C4-2B (cell line): ENCODE measurements around the gene EFEMP2.

Source experiments
- H3K27ac ChIP-seq: fragments of 450-650 bp; 2 replicates; pipeline ENCODE4 v1.5.1; 2017
- CTCF ChIP-seq: fragments of 450-650 bp; conservative IDR thresholded peaks from 2 replicates; pipeline ENCODE4 v1.5.1; 2017; ENCODE audit warnings: mild to moderate bottlenecking
- ZFX ChIP-seq: fragments of 450-650 bp; IDR thresholded peaks from 2 replicates; pipeline ENCODE4 v1.6.1; 2017

EFEMP2 gene

GRCh38 chr11:65882120-65883057 is 9.8 kb upstream of the EFEMP2 start:
- no peak for TF ChIP-seq ZFX
- no peak for TF ChIP-seq CTCF
- H3K27ac ChIP-seq = no peak overlapping the region

- TF ChIP-seq CTCF (no peak), ZFX (no peak)
- no peak overlapping the region for H3K27ac ChIP-seq
Observed at GRCh38 chr11:65880844-65881421, 8.3 kb upstream of the EFEMP2 start.

GRCh38 chr11:65880027-65880426 is 7.4 kb upstream of the EFEMP2 start:
- no peak overlapping the region for H3K27ac ChIP-seq
- no peak for TF ChIP-seq ZFX
- TF ChIP-seq CTCF = no peak

- TF ChIP-seq ZFX (no peak), CTCF (no peak)
- H3K27ac ChIP-seq = no peak within 1 kb of the TSS
Observed at GRCh38 chr11:65879617-65880016, 7.0 kb upstream of the EFEMP2 start, which contains the start of gene CTSW. Gene CTSW (plus strand): TSS chr11:65879837. CDS start chr11:65879855, 18 bp downstream.

- H3K27ac ChIP-seq = peak overlapping the region; percentile 39
- TF ChIP-seq ZFX (no peak), CTCF (no peak)
Observed at GRCh38 chr11:65873318-65874156, 937 bp upstream of the EFEMP2 start.

- no peak overlapping the region for H3K27ac ChIP-seq
Observed at GRCh38 chr11:65871811-65872548, 620 bp downstream of the EFEMP2 start.

More at GRCh38 chr11:65871811-65872548, 620 bp downstream of the EFEMP2 start:
- no peak for TF ChIP-seq CTCF
- no peak for TF ChIP-seq ZFX
